ENCODE measurements around the gene DPEP1.

GRCh38 chr16:89637379-89637778 is 23.9 kb downstream of the DPEP1 start:
- no peak for TF ChIP-seq CTCF (IDR thresholded peaks at IDR 0.05; ENCODE audit: low read depth, low read length)
- TF ChIP-seq POLR2A (IDR thresholded peaks at IDR 0.05; ENCODE audit: extremely low read depth, insufficient read length): no peak
